ENCODE data around the gene SCAMP2. TPM values are rescaled to one million over a fixed set of nuclear protein-coding genes. Genes with fewer than 3 reads are reported as not detected.

SCAMP2 gene
- polyA plus RNA-seq, 10 donors: 49.3 to 63.3 (median 54.8) TPM

DNA sequence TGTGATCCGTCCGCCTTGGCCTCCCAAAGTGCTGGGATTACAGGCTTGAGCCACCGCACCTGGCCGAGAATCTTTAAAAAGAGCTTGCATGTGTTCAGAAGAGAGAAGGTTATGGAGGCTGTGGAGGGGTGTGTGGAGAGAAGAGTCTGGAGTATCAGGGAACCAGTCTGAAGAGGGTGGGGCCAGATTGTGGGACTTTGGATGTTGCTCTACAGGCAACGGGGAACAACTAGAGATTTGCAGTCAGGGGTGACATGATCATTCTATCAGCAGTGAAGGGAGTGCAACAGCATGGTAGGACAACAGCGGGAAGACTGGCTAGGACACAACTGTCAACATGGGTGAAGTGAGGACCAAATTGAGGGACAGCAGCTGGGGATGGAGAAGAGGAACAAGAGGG is 8.9 kb downstream of the SCAMP2 start:
- DNase-seq: no peak

DNA sequence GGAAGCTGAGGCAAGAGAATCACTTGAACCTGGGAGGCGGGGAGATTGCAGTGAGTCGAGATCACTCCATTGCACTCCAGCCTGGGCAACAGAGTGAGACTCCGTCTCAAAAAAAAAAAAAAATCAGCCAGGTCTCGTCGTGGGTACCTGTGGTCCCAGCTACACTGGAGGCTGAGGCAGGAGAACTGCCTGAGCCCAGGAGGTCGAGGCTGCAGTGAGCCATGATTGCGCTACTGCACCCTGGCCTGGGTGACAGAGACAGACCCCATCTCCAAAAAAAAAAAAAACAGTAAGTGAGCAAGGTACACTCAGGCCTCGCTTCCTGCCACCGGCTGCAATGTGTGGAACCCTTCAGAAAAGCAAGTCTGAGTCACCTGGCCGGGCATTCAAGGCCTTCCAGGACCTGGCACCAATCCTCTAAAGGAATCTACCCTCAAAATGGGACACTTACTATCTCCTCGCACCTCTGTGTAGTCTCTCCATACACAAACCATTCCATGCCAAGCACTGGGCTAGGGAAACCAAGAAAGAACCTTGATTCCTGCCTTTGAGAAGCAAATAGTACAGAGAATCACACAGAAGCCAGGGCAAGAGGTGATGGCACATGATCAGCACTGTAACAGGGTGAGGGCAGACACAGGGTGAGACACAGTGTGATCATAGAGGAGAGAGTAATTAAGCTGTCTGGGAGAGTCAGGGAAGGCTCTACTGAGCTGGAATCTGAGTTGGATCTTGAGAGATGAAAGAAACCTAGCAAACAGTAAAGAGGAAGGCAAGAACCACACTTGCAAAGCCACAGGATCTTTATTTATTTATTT is 9.7 kb downstream of the SCAMP2 start:
- no peak for DNase-seq

GRCh38 chr15:74858369-74858740 is 14.8 kb downstream of the SCAMP2 start:
- DNase-seq: no peak

DNA sequence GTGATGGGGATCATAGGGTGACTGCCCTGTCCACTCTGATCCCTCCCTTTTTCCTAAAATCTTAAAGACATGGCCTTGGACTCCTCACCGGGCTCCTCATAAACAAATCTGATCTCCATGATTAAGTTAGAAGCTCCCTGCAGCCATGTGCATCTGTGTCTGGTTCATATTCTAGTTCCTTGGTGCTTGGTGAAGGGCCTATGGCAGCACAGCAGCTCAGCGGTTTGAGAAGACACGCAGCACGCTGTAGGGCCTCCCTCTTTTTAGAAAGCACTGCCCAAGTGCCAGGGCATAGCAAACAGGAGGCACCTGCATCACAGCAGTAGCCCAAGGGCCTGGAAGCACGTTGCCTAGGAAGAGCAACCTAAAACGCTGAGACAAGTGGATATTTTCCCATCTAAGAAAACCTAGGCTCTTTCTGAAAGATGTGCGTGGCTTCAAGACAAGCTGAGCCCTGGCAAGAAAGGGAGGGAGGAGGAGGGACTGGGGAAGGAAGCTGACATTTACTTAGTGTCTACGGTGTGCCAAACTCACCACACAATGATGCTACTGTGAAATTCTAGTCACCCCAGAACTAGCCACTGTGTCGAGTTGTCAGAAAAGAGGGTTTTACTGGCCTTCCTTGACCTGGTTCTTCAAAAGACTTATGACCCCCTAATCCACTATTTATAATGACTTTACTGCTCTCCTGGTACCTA is 15.3 kb downstream of the SCAMP2 start:
- DNase-seq: no peak

DNA sequence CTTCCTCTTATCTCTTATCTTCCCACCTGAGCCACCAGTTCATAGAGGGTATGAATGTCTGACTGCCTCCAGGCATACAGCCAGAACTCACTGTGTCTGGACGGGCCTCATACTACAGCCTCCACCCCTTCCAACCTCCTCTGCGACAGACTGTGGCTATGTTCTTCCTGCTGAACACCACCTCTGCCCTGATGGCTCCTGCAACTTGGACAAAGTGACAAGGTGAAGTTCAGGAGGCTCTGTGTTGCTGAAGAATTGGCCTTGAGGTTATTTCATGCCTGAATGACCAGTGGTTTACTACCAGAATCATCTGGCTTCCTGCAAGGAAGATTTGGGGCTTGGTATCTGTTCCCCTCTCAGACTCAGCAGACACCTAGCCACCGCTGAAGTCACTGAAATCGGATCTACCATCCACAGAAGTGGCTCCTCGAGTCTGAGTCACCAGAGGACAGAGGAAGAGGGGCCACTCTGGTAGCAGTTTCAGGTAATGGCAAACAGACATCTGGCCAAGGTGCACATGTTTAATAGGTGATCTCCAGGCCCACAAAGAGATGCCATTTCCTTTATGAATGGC is 16.0 kb downstream of the SCAMP2 start:
- DNase-seq: no peak

- no peak for DNase-seq
Measured at GRCh38 chr15:74856537-74856936, 16.6 kb downstream of the SCAMP2 start.

GRCh38 chr15:74855857-74856256 is 17.3 kb downstream of the SCAMP2 start:
- DNase-seq: peak in 2 of 3 donors; percentile 60 to 65

- no peak for DNase-seq
Measured at GRCh38 chr15:74854453-74855022, 18.6 kb downstream of the SCAMP2 start.

GRCh38 chr15:74851960-74852359 is 21.2 kb downstream of the SCAMP2 start:
- no peak for DNase-seq

- no peak for DNase-seq
Measured at GRCh38 chr15:74850393-74850792, 22.8 kb downstream of the SCAMP2 start.

GRCh38 chr15:74847432-74847831 is 25.7 kb downstream of the SCAMP2 start:
- DNase-seq: no peak

- no peak for DNase-seq
Measured at GRCh38 chr15:74845581-74845980, 27.6 kb downstream of the SCAMP2 start.

GRCh38 chr15:74845208-74845568 is 28.0 kb downstream of the SCAMP2 start:
- DNase-seq: no peak

GRCh38 chr15:74844319-74845207 is 28.6 kb downstream of the SCAMP2 start:
- no peak for DNase-seq

DNA sequence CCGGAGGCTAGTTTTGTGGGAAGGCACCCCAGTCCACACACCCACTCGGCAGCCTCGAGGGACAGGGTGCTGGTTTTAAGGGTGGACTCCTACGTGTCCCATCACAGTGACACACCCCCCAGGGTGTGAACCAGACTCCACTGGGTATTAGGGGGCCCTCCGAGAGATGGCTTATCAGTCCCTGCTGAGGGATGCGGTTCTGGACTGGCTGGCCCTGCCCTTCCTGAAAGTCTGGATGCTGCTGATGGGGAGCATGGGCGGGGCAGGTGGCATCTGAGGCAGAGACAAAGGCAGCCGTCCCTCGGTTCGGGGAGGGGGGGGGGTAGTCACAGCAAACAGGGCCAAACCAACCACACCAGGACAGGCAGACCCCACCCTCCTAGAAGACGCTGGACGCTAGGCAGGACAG is 29.3 kb downstream of the SCAMP2 start:
- DNase-seq: no peak

DNA sequence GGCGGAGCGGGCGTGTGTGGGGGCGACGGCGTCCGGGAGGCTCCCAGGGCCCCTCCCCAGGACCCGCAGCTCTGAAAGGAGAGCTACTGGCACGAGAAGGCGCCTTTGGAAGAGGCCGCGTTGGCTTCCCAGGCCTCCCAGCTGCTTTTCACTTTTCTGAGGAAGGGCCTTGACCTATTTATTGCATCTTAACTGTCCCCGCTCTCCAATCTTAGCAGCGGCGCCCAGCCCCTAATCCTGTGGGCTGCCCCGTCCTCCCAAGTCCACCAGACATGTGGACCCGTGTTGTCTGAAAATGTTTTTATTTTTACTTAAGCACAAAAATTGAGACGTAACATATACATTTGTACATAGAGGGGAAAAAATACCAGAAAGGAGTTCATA is 29.7 kb downstream of the SCAMP2 start:
- DNase-seq: no peak

DNA sequence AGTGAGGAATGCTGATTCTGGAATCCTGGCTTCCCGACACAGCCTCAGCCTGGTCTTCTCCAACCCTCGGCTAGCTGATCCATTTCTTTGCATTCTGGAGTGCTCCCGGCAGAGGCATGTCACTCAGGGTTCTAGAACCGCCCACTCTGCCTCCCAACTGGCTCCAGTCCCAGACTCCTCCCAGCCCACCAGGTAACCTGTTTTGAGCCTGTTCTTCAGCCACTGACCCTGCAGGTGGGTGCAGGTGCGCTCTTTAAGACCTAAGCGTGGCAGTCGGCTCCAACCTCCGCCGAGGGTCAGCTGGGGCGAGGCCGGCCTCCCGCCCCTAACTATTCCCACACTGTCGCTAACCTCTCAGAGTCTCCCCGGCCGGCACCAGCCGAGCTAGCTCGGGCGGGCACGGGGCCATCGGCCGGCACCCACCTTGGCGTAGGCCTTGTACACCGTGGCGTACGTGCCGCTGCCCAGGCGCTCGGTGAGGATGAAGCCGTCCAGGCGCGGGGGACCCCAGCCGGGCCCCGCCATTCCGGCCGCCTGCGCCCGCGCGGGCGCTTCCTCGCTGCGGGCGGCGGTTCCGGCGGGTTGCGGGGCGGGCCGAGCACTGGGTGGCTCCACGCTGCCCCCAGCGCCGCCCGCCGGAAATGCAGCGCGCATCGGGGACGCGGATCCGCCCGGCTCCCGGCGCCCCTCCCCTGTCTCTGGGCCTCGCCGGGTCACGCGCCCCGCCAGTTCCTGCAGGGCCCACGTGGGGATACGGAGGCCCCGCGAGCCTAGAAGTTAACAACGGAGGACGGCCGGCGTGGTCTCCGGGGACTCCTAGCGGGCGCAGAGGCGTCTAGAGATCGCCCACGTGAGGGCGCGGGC is 30.4 kb downstream of the SCAMP2 start, which contains the start of gene ULK3:
TSS of gene ULK3 (minus strand) at position 576 of the 864 bp plus-strand sequence. CDS start at position 525, 51 bp downstream.
- DNase-seq: peak; percentile 82 to 96 (median 90)

DNA sequence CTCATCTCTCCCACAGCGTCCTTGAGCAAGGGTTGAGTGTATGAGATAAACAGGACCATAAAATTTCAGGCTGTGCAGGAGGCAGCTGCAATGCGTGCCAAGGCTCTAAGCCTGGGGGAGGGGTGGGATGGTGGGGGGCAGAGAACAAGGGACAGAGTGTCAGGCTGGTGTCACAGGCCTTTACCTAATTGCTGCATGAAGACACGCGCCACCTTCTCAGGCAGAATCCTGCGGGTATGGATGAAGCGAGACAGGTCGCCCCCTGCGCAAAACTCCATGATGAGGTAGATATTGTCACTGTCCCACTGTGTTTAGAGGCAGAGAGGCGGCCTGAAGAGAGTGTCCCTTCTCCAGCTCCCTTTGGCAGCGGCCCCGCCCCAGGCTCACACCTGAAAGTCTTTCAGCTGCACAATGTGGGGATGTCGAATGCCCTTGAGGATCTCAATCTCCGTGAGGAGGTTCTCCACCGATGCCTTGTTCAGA is 31.2 kb downstream of the SCAMP2 start:
- DNase-seq: no peak

- DNase-seq: no peak
Measured at GRCh38 chr15:74840851-74841775, 32.1 kb downstream of the SCAMP2 start.

All from muscle of back (tissue), 11 donors.